A549 (cell line): ENCODE measurements around the gene NRARP. TPM values are rescaled to one million over a fixed set of nuclear protein-coding genes. Genes with fewer than 3 reads are reported as not detected.

Experiments
- ATAC-seq, 2 experiments: fragments of 200-7000 bp in 1 of 2; fragments of >200 bp in 1 of 2; cut with Nextera tagmentation in 1 of 2; cut with Tn5 transposase in 1 of 2; 3 replicates each; pipeline versions ENCODE4 v1.8.0 to v1.9.1; 2018 to 2020; ENCODE audit warnings: mild to moderate bottlenecking in 1 of 2, moderate library complexity in 1 of 2
- CTCF ChIA-PET: fragments of 300-600 bp; sonication (Branson Sonifier 250); formaldehyde crosslinking; extraction: SDS; loops from one replicate; lab custom pipeline; 2021; ENCODE audit warnings: antibody characterized with exemption, inconsistent platforms; lab: Yijun Ruan, JAX
- POLR2A ChIA-PET: fragments of 350-600 bp; formaldehyde crosslinking; extraction: SDS; loops from one replicate; lab custom pipeline; 2021; ENCODE audit warnings: antibody characterized with exemption, inconsistent platforms; lab: Yijun Ruan, JAX
- DNase-seq, 2 experiments: peaks; one replicate each; pipeline versions ENCODE4 v3.0.0 to v3.0.0-alpha.2; 2011 to 2016; ENCODE audit warnings: low read depth in 1 of 2, low spot score in 1 of 2
- FAIRE-seq: peaks from 2 replicates; lab custom pipeline; 2011; peaks lifted over from hg19 to GRCh38; lab: Jason Lieb, UNC
- H3K27ac ChIP-seq, 2 experiments: fragments of >200 bp; sonication (Bioruptor Twin); formaldehyde crosslinking; 3 replicates each; pipeline ENCODE4 v1.5.1; 2016 to 2017
- H3K4me1 ChIP-seq: fragments of >200 bp; sonication (Bioruptor Twin); formaldehyde crosslinking; 3 replicates; pipeline ENCODE4 v1.6.1; 2016
- H3K4me2 ChIP-seq: fragments of >200 bp; sonication (Bioruptor Twin); formaldehyde crosslinking; 3 replicates; pipeline ENCODE4 v1.6.1; 2016
- H3K4me3 ChIP-seq: fragments of >200 bp; sonication (Bioruptor Twin); formaldehyde crosslinking; 3 replicates; pipeline ENCODE4 v1.5.1; 2016
- H3K9me3 ChIP-seq: fragments of >200 bp; sonication (Bioruptor Twin); formaldehyde crosslinking; 3 replicates; pipeline ENCODE4 v1.6.1; 2016
- ATOH8 ChIP-seq: fragments of 250-450 bp; sonication (Bioruptor Pico); IDR thresholded peaks from 2 replicates; pipeline ENCODE4 v1.5.0; 2020; ENCODE audit warnings: low read depth, mild to moderate bottlenecking, moderate library complexity
- BCL3 ChIP-seq: fragments of >200 bp; sonication (Bioruptor Twin); formaldehyde crosslinking; IDR thresholded peaks from 3 replicates; pipeline ENCODE4 v1.6.1; 2016
- CBX8 ChIP-seq: fragments of 200-600 bp; sonication (generic); IDR thresholded peaks from 2 replicates; pipeline ENCODE4 v1.6.1; 2016
- CHD2 ChIP-seq: fragments of 150-350 bp; IDR thresholded peaks from 2 replicates; pipeline ENCODE4 v1.6.1; 2014; ENCODE audit warnings: low read length; ENCODE audit not compliant: partially characterized antibody
- CTCF ChIP-seq: fragments of >200 bp; sonication (Bioruptor Twin); formaldehyde crosslinking; IDR thresholded peaks from 3 replicates; pipeline ENCODE4 v1.5.1; 2016
- ELK1 ChIP-seq: fragments of 150-350 bp; IDR thresholded peaks from 2 replicates; pipeline ENCODE4 v1.6.1; 2014; ENCODE audit warnings: low read depth, mild to moderate bottlenecking, low read length
- EP300 ChIP-seq, 2 experiments: fragments of >200 bp; sonication (Bioruptor Twin); formaldehyde crosslinking; IDR thresholded peaks; 2 replicates in 1 of 2; 3 replicates in 1 of 2; pipeline ENCODE4 v1.6.1; 2016 to 2017
- HES2 ChIP-seq: fragments of >200 bp; sonication (Bioruptor Twin); formaldehyde crosslinking; IDR thresholded peaks from 2 replicates; pipeline ENCODE4 v1.6.1; 2016
- HMGXB4 ChIP-seq: fragments of 250-450 bp; sonication (Bioruptor Pico); IDR thresholded peaks from 2 replicates; pipeline ENCODE4 v1.5.0; 2021; ENCODE audit warnings: mild to moderate bottlenecking, moderate library complexity, borderline replicate concordance
- JUN ChIP-seq, 2 experiments: fragments of >200 bp; sonication (Bioruptor Twin); formaldehyde crosslinking; IDR thresholded peaks; 2 replicates in 1 of 2; 3 replicates in 1 of 2; pipeline ENCODE4 v1.6.1; 2016 to 2017
- KDM5A ChIP-seq: fragments of 200-600 bp; sonication (generic); IDR thresholded peaks from 2 replicates; pipeline ENCODE4 v1.6.1; 2016; ENCODE audit warnings: antibody characterized with exemption, mild to moderate bottlenecking
- MAX ChIP-seq: IDR thresholded peaks from 2 replicates; pipeline ENCODE4 v1.6.1; 2012
- MAZ ChIP-seq: fragments of 150-350 bp; IDR thresholded peaks from 2 replicates; pipeline ENCODE4 v1.6.1; 2014; ENCODE audit warnings: antibody characterized with exemption, low read depth, low read length, borderline replicate concordance
- NR3C1 ChIP-seq: fragments of >200 bp; sonication (Bioruptor Twin); formaldehyde crosslinking; IDR thresholded peaks from 3 replicates; pipeline ENCODE4 v1.6.1; 2017
- POLR2AphosphoS2 ChIP-seq: conservative IDR thresholded peaks from 2 replicates; pipeline ENCODE4 v1.6.1; 2012; ENCODE audit warnings: low read length, improper control_type of control experiment, inconsistent platforms
- RAD21 ChIP-seq, 2 experiments: fragments of >200 bp in 1 of 2; sonication (Bioruptor Twin) in 1 of 2; formaldehyde crosslinking in 1 of 2; IDR thresholded peaks in 1 of 2; conservative IDR thresholded peaks in 1 of 2; 2 replicates in 1 of 2; 3 replicates in 1 of 2; pipeline ENCODE4 v1.6.1; 2012 to 2018; ENCODE audit warnings: inconsistent platforms in 1 of 2
- RCOR1 ChIP-seq: fragments of 150-350 bp; IDR thresholded peaks from 2 replicates; pipeline ENCODE4 v1.6.1; 2014; ENCODE audit warnings: antibody characterized with exemption, low read length, low read depth
- TFCP2L1 ChIP-seq: fragments of 250-450 bp; sonication (Bioruptor Pico); IDR thresholded peaks from 2 replicates; pipeline ENCODE4 v1.5.0; 2021; ENCODE audit warnings: mild to moderate bottlenecking
- WGBS: methylation state at CpG from one replicate; pipeline ENCODE4 v1.1.6; 2017; ENCODE audit errors: missing lambda C conversion rate; 5-methylcytosine and 5-hydroxymethylcytosine counted together
- polyA plus RNA-seq, 4 experiments: library from polyadenylated mRNA; depleted of rRNA in 3 of 4; stranded (reverse); fragments of >200 nt; fragmentation: RNase III in 1 of 4; extraction: RNeasy Plus Mini Kit Qiagen cat#74134 plus additional on column Dnase treatment in 1 of 4; gene quantifications; 2 replicates in 3 of 4; 3 replicates in 1 of 4; pipeline ENCODE4 v1.2.3, GENCODE V29; 2011 to 2017

NRARP gene
- polyA plus RNA-seq, 2 of the 4 experiments (the other 2 are of a cell fraction), result 1.3 to 5.1 TPM

GRCh38 chr9:137256362-137256761, 45.7 kb downstream of the NRARP start:
- peak overlapping the region; percentile 93 for H3K4me3 ChIP-seq
- ChIA-PET POLR2A (interaction anchor here (0.8 to 4.7 kb wide), 5 partner anchors 11 to 127 kb away, joined by 3 to 97 read pairs (median 3); partner anchors contain the start of gene TUBB4B), CTCF (interaction anchor here (0.6 to 17.1 kb wide), 7 partner anchors 10 to 137 kb away, joined by 3 to 236 read pairs (median 4); partner anchors contain the start of genes NRARP, TOR4A and TUBB4B)
- TF ChIP-seq RCOR1, result no peak
- no peak for TF ChIP-seq RAD21 (conservative IDR thresholded peaks at IDR 0.05 in 1 of 2, IDR thresholded peaks at IDR 0.05 in 1 of 2)
- TF ChIP-seq MAX, result no peak
- TF ChIP-seq BCL3, result no peak
- TF ChIP-seq ATOH8 (CRISPR knock-in tag), result no peak
- no peak for TF ChIP-seq HMGXB4 (CRISPR knock-in tag)
- TF ChIP-seq CHD2, result no peak
- no peak for TF ChIP-seq CTCF
- TF ChIP-seq CBX8, result no peak
- TF ChIP-seq EP300 (IDR thresholded peaks at IDR 0.05), result no peak
- no peak for TF ChIP-seq POLR2AphosphoS2
- no peak for TF ChIP-seq NR3C1
- TF ChIP-seq ELK1, result no peak
- TF ChIP-seq HES2, result no peak
- TF ChIP-seq MAZ, result no peak
- DNase-seq (no peak), ATAC-seq (no peak), FAIRE-seq (no peak)
- H3K27ac ChIP-seq, result peak overlapping the region; percentile 90 to 98; a peak in 4 of 6 replicates
- H3K9me3 ChIP-seq, result no peaks in the 10 kb centered on the region
- H3K4me1 ChIP-seq, result peaks cover 20% of the 10 kb centered on the region
- peak overlapping the region; percentile 100 for H3K4me2 ChIP-seq
- 89% methylated on average over 14 of the region's 15 CpGs for WGBS

- peak overlapping the region; percentile 90 to 98 for H3K27ac ChIP-seq
- H3K4me3 ChIP-seq, result peak overlapping the region; percentile 93
- peak; percentile 60 to 65 for ATAC-seq
- FAIRE-seq, result no peak
- TF ChIP-seq CTCF (no peak), TFCP2L1 (no peak), KDM5A (peak; percentile 60; the same call in 1 of the 2 replicates), JUN (IDR thresholded peaks at IDR 0.05) (peak in 1 of 2 experiments; percentile 14; a peak in 2 of 5 replicates)
- POLR2A ChIA-PET, result interaction anchor here (1.0 to 4.7 kb wide), 4 partner anchors 10 to 126 kb away, joined by 3 to 97 read pairs (median 4); partner anchors contain the start of gene TUBB4B
- peaks cover 20% of the 10 kb centered on the region for H3K4me1 ChIP-seq
- 8% methylated on average over 20 of the region's 51 CpGs for WGBS
- H3K9me3 ChIP-seq, result no peaks in the 10 kb centered on the region
- DNase-seq, result peak in 1 of 2 experiments; percentile 43
- CTCF ChIA-PET, result interaction anchor here (1.1 to 17.1 kb wide), 9 partner anchors 11 to 119 kb away, joined by 3 to 236 read pairs (median 4); partner anchors contain the start of genes NRARP, RNF224 and TUBB4B
- H3K4me2 ChIP-seq, result peak overlapping the region; percentile 100
Observed at GRCh38 chr9:137255448-137256114, 46.5 kb downstream of the NRARP start.
